HG03060 (cell line): Measurements from ENCODE around the gene ADCY2.

Experiments
- ATAC-seq: cut with Tn5 transposase; IDR thresholded peaks from one replicate; pipeline ENCODE4 v1.9.1; 2021; ENCODE audit warnings: low read depth, moderate number of reproducible peaks; ENCODE audit not compliant: unreplicated experiment

The ADCY2 gene

DNA sequence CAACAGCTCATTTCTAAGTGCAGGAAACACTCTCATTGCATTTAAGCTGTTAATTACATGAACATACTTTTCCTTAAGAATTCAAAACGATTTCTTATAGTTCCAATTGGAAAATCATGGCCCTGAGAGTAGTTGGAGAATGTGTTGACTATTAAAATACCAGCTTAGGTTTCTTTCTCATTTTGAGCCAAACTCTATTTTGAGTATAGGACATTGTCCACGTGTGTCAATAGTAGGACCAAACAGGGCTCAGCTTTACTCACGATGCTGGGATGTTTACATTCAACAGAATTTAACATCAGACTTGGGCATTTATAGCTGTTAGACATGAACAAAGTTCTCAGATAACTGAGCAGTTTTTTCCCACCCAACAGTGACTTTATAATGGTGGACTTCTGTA lies 39.6 kb downstream of the ADCY2 start:
- no peak for ATAC-seq

DNA sequence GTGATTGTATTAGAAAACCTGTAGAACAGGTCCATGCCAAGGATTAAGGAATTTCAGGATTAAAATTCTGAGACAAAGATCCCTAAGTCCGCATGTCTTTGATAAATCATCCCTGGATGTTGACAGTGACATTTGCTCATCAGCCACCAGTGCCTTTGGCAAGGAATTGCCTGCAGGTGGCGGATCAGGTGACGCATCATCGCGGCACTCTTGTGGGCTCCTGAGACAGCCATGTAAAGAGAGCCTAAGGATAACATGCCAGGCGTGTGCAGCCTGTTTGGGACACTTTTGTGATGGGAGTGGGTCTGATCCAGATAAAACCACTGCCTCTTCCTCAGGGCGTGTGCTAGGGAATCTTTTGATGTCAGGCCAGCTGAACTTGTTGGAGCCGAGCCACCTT lies 40.6 kb downstream of the ADCY2 start:
- no peak for ATAC-seq

DNA sequence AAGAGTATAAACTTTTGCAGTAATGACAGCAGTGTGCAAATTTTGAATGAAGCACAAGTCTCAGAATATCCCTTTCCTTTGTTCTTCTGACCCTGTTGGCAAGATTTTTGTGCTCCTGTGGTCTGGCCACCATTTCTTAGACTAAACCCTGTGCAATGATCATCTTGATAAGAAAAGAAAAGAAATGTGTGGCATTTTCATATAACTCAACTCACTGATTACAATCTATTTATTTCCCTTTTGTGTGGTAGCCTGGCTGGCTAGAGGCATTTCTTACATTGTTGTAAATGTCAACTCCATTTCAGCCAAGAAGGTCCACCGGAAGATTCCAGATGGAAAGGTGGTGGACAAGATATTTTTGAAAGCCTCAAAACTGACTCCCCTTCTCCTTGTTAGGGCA lies 41.9 kb downstream of the ADCY2 start:
- ATAC-seq, result no peak

DNA sequence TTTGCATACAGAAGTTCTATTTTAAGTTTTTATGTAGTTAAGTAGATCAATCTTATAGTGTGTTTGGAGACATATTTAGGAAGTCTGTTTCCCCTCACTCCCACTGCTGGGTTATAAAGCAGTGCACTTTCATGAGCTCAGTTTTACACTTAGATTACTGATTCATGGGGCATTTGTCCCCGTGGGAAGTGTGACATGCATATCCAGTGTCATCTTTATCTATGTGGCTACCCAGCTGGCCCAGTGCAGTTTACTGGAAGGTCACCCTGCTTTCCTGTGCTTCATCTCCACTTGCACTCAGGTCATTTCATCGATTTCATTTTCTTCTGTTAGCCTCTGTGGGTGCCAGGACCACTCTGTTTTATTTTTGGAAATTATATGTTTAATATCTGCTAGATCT lies 49.1 kb downstream of the ADCY2 start:
- ATAC-seq, result no peak

DNA sequence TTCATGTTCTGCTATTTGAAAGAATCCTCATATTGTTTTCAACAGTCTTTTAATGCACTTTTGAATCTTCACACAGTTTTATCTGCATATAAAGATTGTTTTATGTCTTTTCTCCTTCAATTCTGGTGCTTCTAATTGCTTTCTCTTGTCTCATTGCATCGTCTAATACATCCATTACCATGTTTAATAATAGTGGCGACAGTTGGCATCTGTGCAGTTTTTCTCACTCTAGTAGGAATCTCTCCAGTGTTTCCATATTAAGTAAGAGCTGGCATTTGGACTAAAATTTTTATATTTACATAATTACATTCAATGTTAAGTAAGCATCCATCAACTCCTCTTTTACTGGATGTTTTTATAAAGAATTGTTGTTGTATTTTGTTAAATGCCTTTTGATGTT lies 49.9 kb downstream of the ADCY2 start:
- ATAC-seq, result no peak

DNA sequence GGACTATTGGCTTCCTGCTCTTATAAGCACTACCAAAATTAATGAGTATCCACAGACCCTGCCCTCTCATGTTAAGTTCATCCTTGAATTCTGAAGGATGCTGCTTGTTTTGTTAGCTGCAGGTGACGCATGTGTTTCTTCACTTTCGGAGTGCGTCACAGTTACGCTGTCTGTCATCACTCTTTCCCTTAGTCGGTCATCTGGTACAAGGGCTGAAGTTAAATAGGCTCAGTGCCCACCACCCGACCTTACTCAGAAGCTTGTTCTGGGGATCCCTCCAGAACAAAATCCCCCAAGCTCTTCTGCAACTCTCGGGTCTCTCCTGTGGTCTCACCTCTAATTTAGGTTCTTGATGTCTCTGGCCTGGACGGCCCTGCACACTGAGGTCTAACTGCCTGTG lies 51.0 kb downstream of the ADCY2 start:
- no peak for ATAC-seq

DNA sequence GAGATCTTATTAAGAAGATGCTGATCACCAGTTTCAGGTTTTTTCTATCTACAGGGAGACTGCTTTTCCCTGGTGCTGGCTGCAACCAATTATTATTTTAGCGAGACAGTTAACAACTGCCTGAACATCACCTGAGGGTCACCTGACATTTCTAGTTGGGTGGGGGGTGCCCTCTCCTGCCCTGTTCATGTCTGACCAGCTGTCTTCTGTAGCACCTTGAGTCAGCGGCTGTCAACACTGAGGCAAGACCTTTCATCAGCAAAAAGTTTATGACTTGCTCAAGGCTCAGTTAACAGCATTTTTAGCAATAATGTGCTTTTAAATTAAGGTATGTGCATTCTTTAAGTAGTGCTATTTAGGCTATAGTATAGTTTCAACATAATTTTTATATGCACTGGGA lies 58.0 kb downstream of the ADCY2 start:
- ATAC-seq, result no peak

DNA sequence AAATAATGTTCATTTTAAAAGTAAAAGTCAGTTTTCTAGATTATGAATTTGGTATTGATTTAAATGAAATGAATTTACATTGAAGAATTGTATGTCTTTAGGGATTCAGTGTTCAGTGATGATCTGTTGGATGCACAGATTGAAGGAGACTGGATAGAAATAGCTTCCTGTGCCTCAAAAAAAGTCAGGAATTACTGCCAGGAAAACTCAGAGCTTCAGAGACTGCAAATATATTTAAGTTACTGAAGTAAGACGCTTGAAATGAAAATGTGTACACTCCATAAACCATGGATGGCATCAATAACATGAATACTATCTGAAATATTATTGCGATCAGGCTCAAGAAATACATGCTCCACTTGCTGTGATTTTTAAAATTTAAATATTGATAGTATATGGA lies 60.3 kb downstream of the ADCY2 start:
- no peak for ATAC-seq

DNA sequence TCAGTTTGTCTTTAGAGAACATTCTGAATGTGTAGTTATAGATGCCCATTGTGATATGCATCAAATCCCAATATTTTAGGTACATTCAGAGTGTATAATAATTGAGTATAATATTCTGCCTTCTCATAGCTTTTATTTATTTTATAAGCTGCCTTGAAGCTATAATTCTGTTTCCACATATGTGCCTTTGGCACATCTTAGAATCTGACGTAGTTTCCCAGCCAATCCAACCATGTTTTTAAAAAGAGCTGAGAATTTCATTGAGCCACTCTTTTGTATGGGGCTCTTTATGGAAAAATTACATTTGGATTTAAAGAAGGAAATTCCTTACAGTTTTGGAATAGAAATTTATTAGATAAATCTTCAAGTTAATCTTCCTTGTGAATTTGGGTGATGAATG lies 65.4 kb downstream of the ADCY2 start:
- no peak for ATAC-seq

DNA sequence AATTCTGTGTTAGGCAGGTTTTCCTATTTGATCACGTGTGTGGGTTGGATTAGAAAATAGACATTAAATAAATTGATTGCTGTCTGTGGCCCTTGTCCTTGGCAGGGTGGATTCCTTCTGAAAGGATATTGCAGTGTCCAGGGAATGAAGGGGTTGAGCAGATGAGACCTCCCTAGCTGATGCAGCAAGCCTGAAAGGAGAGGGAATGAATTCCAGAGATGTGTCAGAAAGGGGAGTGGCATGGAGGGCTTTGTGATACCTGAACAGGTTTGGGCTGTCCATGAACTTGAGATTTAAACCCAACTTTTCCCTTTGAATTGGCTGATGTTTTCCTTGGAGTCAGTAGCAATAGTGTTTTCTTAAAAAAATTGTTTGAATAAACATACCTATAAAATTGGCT lies 66.8 kb downstream of the ADCY2 start:
- no peak for ATAC-seq

DNA sequence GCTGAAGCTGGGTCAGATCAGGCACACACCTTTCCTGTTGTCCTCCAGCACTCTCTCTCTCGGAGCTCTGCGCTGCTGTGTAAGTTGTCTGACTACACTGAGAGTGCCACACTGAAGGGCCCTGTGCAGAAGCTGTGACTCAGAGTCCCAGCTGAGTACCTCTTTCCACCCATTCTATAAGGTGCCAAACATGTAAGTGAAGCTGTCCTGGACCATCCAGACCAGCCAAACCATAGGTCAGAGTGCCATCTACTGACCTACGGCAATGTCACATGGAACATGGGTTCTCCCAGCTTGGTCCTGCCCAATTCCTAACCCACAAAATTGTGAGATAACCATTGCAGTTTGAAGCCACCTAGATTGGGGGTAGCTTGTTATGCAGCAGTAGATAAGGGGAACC lies 68.2 kb downstream of the ADCY2 start:
- ATAC-seq, result no peak

DNA sequence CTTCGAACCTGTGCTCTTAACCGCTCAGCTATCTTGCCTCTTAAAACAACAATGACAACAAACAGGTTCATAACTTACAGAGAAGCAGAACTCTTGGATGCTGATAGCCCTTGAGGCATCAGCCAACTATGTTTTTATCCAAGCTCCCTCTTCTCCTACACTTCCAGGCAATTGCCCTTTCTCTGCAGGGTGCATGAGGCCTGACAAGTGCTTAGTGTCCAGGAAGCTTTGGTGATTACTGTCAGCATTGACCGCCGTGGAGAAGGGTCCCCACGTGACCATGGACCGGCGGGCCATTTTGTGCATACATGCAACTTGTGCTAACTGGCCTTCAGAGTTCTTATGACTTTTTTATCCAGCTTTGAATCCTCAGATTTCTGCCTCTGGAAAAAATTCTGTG lies 71.2 kb downstream of the ADCY2 start:
- ATAC-seq, result no peak

DNA sequence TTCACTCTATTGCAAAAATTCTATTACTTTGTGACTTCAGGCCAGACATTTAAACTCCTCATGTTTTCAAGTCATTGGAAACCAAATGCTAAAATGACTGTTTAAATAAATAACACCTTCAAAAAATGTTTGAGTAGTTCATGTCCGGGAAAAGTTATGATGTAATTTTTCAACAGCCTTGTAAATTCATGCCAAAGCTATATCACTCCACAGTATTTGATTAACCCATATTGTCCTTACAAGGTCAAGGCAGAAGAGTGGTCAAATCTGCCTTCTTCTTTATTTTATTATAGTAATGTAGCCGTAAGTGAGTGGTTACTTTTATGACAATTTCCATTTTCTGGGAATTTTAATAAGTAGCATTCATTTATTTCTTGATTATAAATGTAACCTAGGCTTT lies 72.8 kb downstream of the ADCY2 start:
- ATAC-seq, result no peak

DNA sequence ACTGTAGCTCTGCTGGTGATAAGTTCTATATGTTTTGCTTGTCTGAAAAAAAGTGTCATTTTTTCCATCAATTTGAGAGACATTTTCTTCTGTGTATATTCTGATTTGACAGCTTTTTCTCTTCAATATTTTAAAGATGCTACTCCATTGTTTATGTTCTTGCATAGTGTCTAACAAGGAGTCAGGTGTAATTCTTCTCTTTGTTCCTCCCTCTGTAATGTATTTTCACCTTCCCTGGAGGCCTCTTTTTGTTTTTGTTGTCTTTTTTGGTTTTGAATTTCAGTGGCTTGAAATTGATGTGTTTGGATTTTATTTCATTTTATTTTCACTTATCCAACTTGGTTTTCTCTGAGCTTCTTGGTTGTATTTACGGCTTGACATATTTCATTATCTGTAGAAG lies 75.8 kb downstream of the ADCY2 start:
- no peak for ATAC-seq

DNA sequence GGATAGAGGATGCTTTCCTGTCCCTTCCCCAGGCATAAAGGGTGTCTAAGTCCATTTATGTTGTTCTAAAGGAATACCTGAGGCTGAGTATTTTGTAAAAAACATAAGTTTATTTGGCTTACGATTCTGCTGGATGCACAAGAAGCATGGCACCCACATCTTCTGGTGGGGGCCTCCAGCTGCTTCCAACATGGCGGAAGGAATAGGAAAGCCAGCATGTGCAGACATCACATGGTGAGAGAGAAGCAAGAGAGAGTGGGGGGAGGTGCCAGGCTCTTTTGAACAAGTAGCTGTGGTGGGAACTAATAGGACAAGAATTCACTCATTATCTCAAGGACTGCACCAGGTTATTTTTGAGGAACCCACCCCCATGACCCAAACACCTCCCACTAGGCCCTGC lies 77.2 kb downstream of the ADCY2 start:
- ATAC-seq, result no peak

DNA sequence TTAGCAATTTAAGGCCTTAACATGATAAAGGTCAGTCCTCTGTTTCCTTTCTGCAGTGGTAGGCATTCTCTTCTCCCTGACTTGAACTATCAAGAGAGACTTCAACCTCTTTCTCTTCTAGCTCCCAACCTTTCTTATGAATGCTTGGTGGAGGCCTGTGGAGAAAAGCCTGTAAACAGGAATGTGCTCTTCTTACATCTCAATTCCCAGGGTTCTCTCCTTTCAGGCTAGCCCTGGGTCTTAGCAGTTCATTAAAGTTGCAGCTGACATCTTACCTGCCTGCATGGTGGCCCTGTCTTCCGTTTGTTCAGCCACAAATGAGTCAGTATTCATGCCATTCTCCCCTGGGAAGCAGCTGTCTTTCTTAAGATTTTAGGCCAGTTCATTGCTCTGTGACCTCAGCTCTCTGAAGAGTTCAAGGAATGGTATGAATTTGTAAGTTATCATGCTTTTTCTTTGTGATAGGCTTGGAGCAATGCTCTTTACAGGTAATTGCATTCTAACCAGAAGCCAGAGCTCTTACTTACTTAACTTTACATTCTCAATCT lies 77.8 kb downstream of the ADCY2 start:
- ATAC-seq, result no peak

DNA sequence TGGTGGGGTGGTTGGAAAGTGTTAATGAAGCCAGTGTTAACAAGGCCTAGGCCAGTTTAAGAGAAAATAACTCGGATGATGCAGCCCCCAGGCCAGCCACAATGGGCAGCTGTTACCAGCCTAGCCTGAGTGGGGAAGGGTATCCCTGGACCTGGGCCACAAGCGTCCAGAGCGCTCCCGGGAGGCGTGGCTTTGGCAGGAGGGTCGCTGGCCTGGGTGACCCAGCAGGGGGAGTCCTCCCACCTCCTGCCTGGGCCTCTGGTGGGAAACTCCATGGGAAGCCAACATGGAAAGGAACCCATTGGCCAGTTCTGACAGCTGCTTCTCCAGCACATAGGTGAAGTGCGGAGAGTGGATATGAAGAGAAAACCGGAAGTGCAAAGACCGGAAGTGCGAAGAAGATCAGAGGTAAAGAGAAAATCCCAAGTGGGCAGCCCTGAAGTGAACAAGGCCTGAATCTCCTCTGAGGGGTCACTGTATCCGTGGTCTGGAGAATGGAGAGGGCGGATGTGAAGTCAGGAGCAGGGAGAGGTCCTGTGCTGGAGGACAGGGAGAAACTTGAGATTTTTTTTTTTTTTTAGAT lies 79.0 kb downstream of the ADCY2 start:
- no peak for ATAC-seq

DNA sequence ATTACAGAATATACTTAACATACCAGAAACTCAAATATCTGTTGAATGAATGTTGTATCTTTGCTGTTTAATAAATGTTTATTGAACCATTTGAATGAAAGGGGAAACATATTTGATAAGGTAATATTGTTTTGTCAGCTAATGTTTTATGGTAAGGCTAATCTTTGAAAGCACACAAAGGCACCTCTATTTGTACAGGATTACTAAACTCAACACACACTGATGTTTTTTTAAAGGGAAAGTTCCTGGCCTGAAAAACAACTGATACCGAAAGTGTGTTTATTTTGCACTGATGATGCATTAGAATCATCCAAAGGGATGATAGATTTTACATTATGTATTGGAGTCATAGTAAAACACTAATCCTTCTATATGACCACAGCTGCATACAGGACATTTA lies 82.5 kb downstream of the ADCY2 start:
- ATAC-seq, result no peak

DNA sequence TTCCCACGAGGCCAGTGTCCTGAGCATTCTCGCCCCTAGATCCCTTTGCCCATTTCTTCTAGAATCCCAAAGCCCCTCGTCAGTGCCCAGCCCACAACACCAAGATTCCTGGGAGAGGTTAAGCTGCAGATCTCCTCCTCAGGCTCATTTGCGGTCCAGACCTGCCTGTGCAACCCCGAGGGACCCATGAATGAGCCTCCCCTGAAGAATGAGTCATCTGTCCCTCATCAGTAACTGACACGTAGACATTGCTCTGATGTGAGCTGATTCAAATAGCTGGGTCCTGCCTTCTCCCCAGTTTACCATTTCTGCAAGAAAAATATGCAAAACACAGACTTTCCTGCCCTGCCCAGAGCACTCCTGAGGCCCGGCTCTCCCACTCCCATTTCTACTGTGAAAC lies 92.8 kb downstream of the ADCY2 start:
- ATAC-seq, result no peak

DNA sequence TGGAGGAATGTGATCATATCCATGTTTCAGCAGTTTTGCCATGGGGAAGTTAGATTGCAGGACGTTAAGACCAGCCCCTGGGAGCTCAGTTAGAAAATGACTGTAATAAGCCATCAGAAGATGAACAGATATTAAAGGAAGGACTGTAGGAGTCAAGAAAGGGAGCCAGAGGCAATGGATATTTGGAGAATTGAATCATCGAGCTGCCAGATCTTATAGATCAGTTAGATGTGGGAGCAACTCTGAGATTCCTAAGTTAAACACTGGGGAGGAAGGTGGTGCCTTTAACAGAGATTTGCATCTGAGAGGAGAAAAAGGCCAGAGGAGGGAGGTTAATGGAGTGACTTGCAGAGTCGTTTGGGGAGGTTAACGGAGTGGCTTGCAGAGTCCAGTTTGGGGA lies 96.4 kb downstream of the ADCY2 start:
- ATAC-seq, result no peak

DNA sequence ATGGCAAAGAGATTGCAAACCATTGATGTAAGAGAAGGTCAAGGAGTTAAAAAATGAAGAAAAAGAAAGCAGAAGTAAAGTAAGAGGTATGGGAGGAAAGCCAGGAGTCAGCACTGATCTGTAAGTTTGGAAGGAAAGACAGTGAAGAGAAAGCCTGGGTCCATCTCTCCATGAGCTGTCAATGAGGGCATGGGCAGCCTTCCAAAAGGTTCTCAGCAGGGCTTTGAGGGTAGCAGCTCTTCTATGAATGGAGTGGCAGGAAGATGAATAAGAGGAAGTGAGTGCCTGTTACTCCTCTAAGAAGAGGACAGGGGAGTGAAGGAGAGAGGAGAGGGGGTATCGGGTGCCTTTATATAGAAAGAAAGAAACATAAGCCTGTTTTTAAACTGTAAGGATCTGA lies 97.1 kb downstream of the ADCY2 start:
- no peak for ATAC-seq

DNA sequence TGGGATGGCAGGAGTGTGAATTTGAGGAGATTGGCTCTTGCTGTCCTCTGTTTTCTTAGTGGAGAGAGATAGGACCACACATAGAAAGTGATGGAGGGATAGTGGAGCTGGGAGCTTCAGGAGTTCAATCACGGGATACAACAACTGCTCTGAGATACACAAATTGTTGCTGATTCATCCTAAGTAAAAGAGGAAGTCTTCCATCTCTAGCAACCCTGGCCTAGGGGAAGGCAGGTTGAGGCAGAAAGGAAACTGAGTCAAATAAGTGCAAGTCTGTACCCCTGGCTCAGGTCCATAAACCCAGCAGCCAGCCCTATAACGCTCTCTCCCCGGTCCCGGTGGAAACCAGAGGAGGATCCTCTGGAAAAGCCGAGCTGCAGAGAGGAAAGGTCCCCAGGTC lies 97.7 kb downstream of the ADCY2 start:
- ATAC-seq, result no peak

DNA sequence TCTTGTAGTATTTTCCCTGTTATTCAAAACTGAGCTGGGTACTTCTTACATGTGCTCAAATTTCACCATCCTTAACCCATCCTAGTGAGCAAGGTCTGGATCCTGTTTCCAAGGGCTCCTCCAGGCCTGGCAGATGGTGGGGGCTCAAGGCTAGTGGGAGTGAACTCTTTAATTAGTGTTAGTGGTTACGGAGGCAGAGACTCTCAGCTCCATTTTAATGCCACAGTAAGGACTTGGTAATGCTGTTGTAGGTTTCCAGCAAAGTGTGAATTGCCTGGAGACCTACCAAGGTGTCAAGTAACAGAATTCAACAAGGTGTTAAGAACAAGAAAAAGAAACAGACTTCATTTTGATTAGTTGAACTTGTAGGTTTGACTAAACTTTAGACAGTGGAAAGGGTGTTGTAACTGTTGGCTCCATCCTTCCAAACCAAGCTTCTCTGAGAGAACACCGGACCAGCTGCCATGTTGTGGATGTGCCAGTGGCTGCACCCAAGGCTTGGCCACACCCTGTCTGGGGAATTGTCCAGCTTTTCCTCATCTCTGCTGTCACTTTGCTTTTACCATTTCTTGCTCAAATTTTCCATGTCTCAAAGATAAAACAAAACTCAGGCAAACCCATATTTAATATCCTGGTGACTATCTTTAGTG lies 98.7 kb downstream of the ADCY2 start:
- ATAC-seq, result no peak
